GM23338 (cell line): ENCODE results near the gene USP35. TPM values are rescaled to one million over a fixed set of nuclear protein-coding genes. Genes with fewer than 3 reads are reported as not detected.

Experiments used
- ATAC-seq: fragments of 200-7000 bp; cut with Tn5 transposase; 3 replicates; pipeline ENCODE4 v1.9.1; 2020
- DNase-seq: peaks from one replicate; pipeline ENCODE4 v3.0.0-alpha.2; 2015; ENCODE audit warnings: low spot score
- H2AFZ ChIP-seq: fragments of 200-600 bp; sonication (generic); 2 replicates; pipeline ENCODE4 v1.8.0; 2016; ENCODE audit warnings: antibody characterized with exemption, mild to moderate bottlenecking, moderate library complexity
- H3F3A ChIP-seq: fragments of 200-600 bp; sonication (generic); replicated peaks from 2 replicates; pipeline ENCODE4 v1.8.0; 2017; ENCODE audit warnings: antibody characterized with exemption, mixed run types, low read depth
- H3K27ac ChIP-seq: fragments of 200-600 bp; sonication (generic); 2 replicates; pipeline ENCODE4 v1.6.1; 2016; ENCODE audit warnings: low read depth
- H3K27me3 ChIP-seq: fragments of 200-600 bp; sonication (generic); 2 replicates; pipeline ENCODE4 v1.8.0; 2016; ENCODE audit warnings: mild to moderate bottlenecking, mixed run types, moderate library complexity; ENCODE audit not compliant: insufficient read depth
- H3K36me3 ChIP-seq: fragments of 200-600 bp; sonication (generic); 2 replicates; pipeline ENCODE4 v1.8.0; 2016; ENCODE audit warnings: mild to moderate bottlenecking; ENCODE audit not compliant: insufficient read depth
- H3K4me1 ChIP-seq: fragments of 200-600 bp; sonication (generic); 2 replicates; pipeline ENCODE4 v1.8.0; 2016; ENCODE audit warnings: mild to moderate bottlenecking, moderate library complexity; ENCODE audit not compliant: insufficient read depth
- H3K4me2 ChIP-seq: fragments of 200-600 bp; sonication (generic); 2 replicates; pipeline ENCODE4 v1.7.1; 2017; ENCODE audit warnings: mixed run types
- H3K4me3 ChIP-seq: fragments of 200-600 bp; sonication (generic); 2 replicates; pipeline ENCODE4 v1.6.1; 2016; ENCODE audit warnings: mixed run types
- H3K79me2 ChIP-seq: fragments of 200-600 bp; sonication (generic); replicated peaks from 2 replicates; pipeline ENCODE4 v1.8.0; 2017; ENCODE audit warnings: mild to moderate bottlenecking; ENCODE audit not compliant: insufficient read depth
- H3K9me2 ChIP-seq: fragments of 200-600 bp; sonication (generic); 2 replicates; pipeline ENCODE4 v1.8.0; 2017; ENCODE audit not compliant: insufficient read depth
- H4K20me1 ChIP-seq: fragments of 200-600 bp; sonication (generic); replicated peaks from 2 replicates; pipeline ENCODE4 v1.8.0; 2017; ENCODE audit warnings: mild to moderate bottlenecking; ENCODE audit not compliant: insufficient read depth
- H3K27ac Mint-ChIP-seq: 2 replicates; pipeline ENCODE4 v1.8.0; 2020; ENCODE audit warnings: inconsistent platforms, mild to moderate bottlenecking, moderate library complexity, mixed read lengths
- H3K27me3 Mint-ChIP-seq: 3 replicates; pipeline ENCODE4 v1.8.0; 2022; ENCODE audit warnings: low read depth, mild to moderate bottlenecking, moderate library complexity, mixed read lengths, inconsistent platforms; ENCODE audit not compliant: insufficient read depth, poor library complexity
- H3K36me3 Mint-ChIP-seq: 3 replicates; pipeline ENCODE4 v1.8.0; 2021; ENCODE audit warnings: low read depth, mild to moderate bottlenecking, inconsistent platforms, moderate library complexity, mixed read lengths
- H3K4me1 Mint-ChIP-seq: 3 replicates; pipeline ENCODE4 v1.8.0; 2020; ENCODE audit warnings: mild to moderate bottlenecking, inconsistent platforms, mixed read lengths
- H3K4me3 Mint-ChIP-seq: 3 replicates; pipeline ENCODE4 v1.8.0; 2021; ENCODE audit warnings: moderate library complexity, mild to moderate bottlenecking, inconsistent platforms, mixed read lengths
- H3K9me3 Mint-ChIP-seq: 3 replicates; pipeline ENCODE4 v1.8.0; 2020; ENCODE audit warnings: moderate library complexity, mild to moderate bottlenecking, inconsistent platforms, mixed read lengths
- CREB1 ChIP-seq: fragments of 250-450 bp; sonication (Bioruptor Pico); IDR thresholded peaks from 2 replicates; pipeline ENCODE4 v1.5.0; 2020; ENCODE audit warnings: low read depth, mild to moderate bottlenecking, moderate library complexity
- CTCF ChIP-seq, 2 experiments: fragments of 200-600 bp in 1 of 2; sonication (generic) in 1 of 2; conservative IDR thresholded peaks; 2 replicates each; pipeline versions ENCODE4 v1.5.1 to v1.6.1; 2016 to 2017; ENCODE audit warnings: antibody characterized with exemption in 2 of 2, low read depth in 2 of 2, mild to moderate bottlenecking in 2 of 2, moderate library complexity in 1 of 2
- ETS1 ChIP-seq: IDR thresholded peaks from 2 replicates; pipeline ENCODE4 v1.6.1; 2016; ENCODE audit warnings: antibody characterized with exemption
- EZH2 ChIP-seq: fragments of 200-600 bp; sonication (generic); IDR thresholded peaks from one replicate; pipeline ENCODE4 v1.8.0; 2017; ENCODE audit warnings: antibody characterized with exemption, mild to moderate bottlenecking, low read depth; ENCODE audit not compliant: unreplicated experiment
- EZH2phosphoT487 ChIP-seq: fragments of 200-600 bp; sonication (generic); IDR thresholded peaks from one replicate; pipeline ENCODE4 v1.8.1; 2018; ENCODE audit warnings: antibody characterized with exemption; ENCODE audit not compliant: unreplicated experiment
- JUNB ChIP-seq: IDR thresholded peaks from one replicate; pipeline ENCODE4 v1.6.1; 2016; ENCODE audit warnings: antibody characterized with exemption; ENCODE audit not compliant: unreplicated experiment
- NANOG ChIP-seq: IDR thresholded peaks from 2 replicates; pipeline ENCODE4 v1.6.1; 2016; ENCODE audit warnings: antibody characterized with exemption, borderline replicate concordance
- POLR2AphosphoS5 ChIP-seq: IDR thresholded peaks from 2 replicates; pipeline ENCODE4 v1.6.1; 2016; ENCODE audit warnings: antibody characterized with exemption, low read depth
- REST ChIP-seq: IDR thresholded peaks from one replicate; pipeline ENCODE4 v1.6.1; 2018; ENCODE audit warnings: antibody characterized with exemption; ENCODE audit not compliant: unreplicated experiment
- ZNF114 ChIP-seq: fragments of 250-450 bp; sonication (Bioruptor Pico); IDR thresholded peaks from 2 replicates; pipeline ENCODE4 v1.5.0; 2020; ENCODE audit warnings: mild to moderate bottlenecking, moderate library complexity
- ZNF331 ChIP-seq: fragments of 250-450 bp; sonication (Bioruptor Pico); IDR thresholded peaks from 2 replicates; pipeline ENCODE4 v1.5.0; 2020; ENCODE audit warnings: low read depth, mild to moderate bottlenecking, moderate library complexity
- polyA plus RNA-seq: library from polyadenylated mRNA; unstranded; fragments of >200 nt; fragmentation: Nextera tagmentation; extraction: Ambion mirVana; gene quantifications from 2 replicates; pipeline ENCODE4 v1.2.1, GENCODE V29; 2016
- total RNA-seq: library from RNA; depleted of rRNA; stranded (reverse); fragments of >200 nt; shearing (Covaris generic); gene quantifications from 2 replicates; pipeline ENCODE4 v1.2.3, GENCODE V29; 2014

USP35 gene
- total and polyA plus RNA-seq, 2 experiments from 2014 or later = 2.5 to 10.7 TPM

GRCh38 chr11:78209478-78209877 lies 20.8 kb downstream of the USP35 start (continued):
- TF ChIP-seq REST = no peak
- no peak for TF ChIP-seq JUNB
- TF ChIP-seq ZNF114 (CRISPR knock-in tag) = no peak
- no peak for TF ChIP-seq ZNF331 (CRISPR knock-in tag)
- TF ChIP-seq POLR2AphosphoS5 = no peak
- TF ChIP-seq EZH2phosphoT487 = no peak
- TF ChIP-seq ETS1 = no peak
- no peak for TF ChIP-seq CTCF (conservative IDR thresholded peaks at IDR 0.05; ENCODE audit: low read depth in 2 of 2)

GRCh38 chr11:78210000-78210608 lies 21.4 kb downstream of the USP35 start:
- Mint-ChIP-seq H3K4me1 (no peaks in the 10 kb centered on the region), H3K9me3 (no peaks in the 10 kb centered on the region), H3K27ac (no peak overlapping the region), H3K4me3 (no peak overlapping the region), H3K27me3 (peaks cover 3% of the 10 kb centered on the region), H3K36me3 (peaks cover 5% of the 10 kb centered on the region; the same call in 2 of the 3 replicates)
- no peak overlapping the region for H3K27ac ChIP-seq
- ATAC-seq = no peak; the same call in 2 of the 3 replicates
- H3K36me3 ChIP-seq = no peaks in the 10 kb centered on the region
- H2AFZ ChIP-seq = no peak overlapping the region
- peaks cover 6% of the 10 kb centered on the region; the same call in 1 of the 2 replicates for H4K20me1 ChIP-seq
- no peak overlapping the region for H3K4me3 ChIP-seq
- no peak for DNase-seq
- no peaks in the 10 kb centered on the region for H3K79me2 ChIP-seq
- no peaks in the 10 kb centered on the region for H3K4me1 ChIP-seq
- H3F3A ChIP-seq = no peaks in the 10 kb centered on the region
- H3K9me2 ChIP-seq = no peaks in the 10 kb centered on the region
- no peaks in the 10 kb centered on the region for H3K27me3 ChIP-seq
- no peak overlapping the region for H3K4me2 ChIP-seq
- TF ChIP-seq CTCF (conservative IDR thresholded peaks at IDR 0.05; ENCODE audit: low read depth in 2 of 2) (no peak), NANOG (no peak), CREB1 (no peak), EZH2 (no peak), ZNF331 (CRISPR knock-in tag) (no peak), EZH2phosphoT487 (no peak), ETS1 (no peak)
